K562 (cell line): Measurements from ENCODE around the gene SEMA3G. TPM values are rescaled to one million over a fixed set of nuclear protein-coding genes. Genes with fewer than 3 reads are reported as not detected.
A peak's percentile ranks its signal among the peaks of the same experiment; 100 is the strongest.

Source experiments
- ATAC-seq: fragments of 200-7000 bp; cut with Tn5 transposase; 3 replicates; pipeline ENCODE4 v1.9.1; 2020; ENCODE audit warnings: moderate library complexity
- BruUV-seq: library from RNA; stranded (reverse); fragments of 400-500 nt; replicated peaks from 2 replicates; lab custom pipeline; 2021; lab: Mats Ljungman, UMichigan
- CTCF ChIA-PET: fragments of 300-600 bp; formaldehyde crosslinking; extraction: SDS; loops from one replicate; lab custom pipeline; 2021; ENCODE audit warnings: low intra/inter-chr PET ratio; lab: Yijun Ruan, JAX
- POLR2A ChIA-PET: fragments of 300-600, 350-650 bp; sonication (Branson Sonifier 250); formaldehyde crosslinking; extraction: SDS; loops from one replicate; lab custom pipeline; 2021; ENCODE audit warnings: antibody characterized with exemption, inconsistent platforms; lab: Yijun Ruan, JAX
- DNase-seq, 4 experiments: peaks; one replicate each; pipeline versions ENCODE4 v3.0.0 to v3.0.0-alpha.2; 2011 to 2018; ENCODE audit warnings: low spot score in 3 of 4, mixed read lengths in 3 of 4; ENCODE audit errors: extremely low read depth in 1 of 4
- FAIRE-seq: peaks from 2 replicates; lab custom pipeline; 2011; peaks lifted over from hg19 to GRCh38; lab: Jason Lieb, UNC
- H2AFZ ChIP-seq: 2 replicates; pipeline ENCODE4 v1.6.0; 2011; ENCODE audit warnings: low read depth, low read length, control low read depth, inconsistent platforms
- H3K27ac ChIP-seq: fragments of 200-600 bp; 3 replicates; pipeline ENCODE4 v1.8.0; 2011; ENCODE audit warnings: low read depth, mild to moderate bottlenecking, control low read depth, inconsistent platforms, low read length, moderate library complexity, mixed read lengths; ENCODE audit errors: extremely low read depth
- H3K27me3 ChIP-seq, 2 experiments: fragments of 300-600 bp in 1 of 2; 2 replicates in 1 of 2; 3 replicates in 1 of 2; pipeline versions ENCODE4 v1.6.0 to v1.8.0; 2011; ENCODE audit warnings: inconsistent platforms in 2 of 2, low read length in 2 of 2, mild to moderate bottlenecking in 1 of 2, mixed read lengths in 1 of 2, moderate library complexity in 1 of 2; ENCODE audit not compliant: control insufficient read depth in 2 of 2, insufficient read depth in 2 of 2
- H3K36me3 ChIP-seq: fragments of 300-600 bp; 3 replicates; pipeline ENCODE4 v1.8.0; 2011; ENCODE audit warnings: mild to moderate bottlenecking, low read length, inconsistent platforms; ENCODE audit not compliant: control insufficient read depth, insufficient read depth
- H3K4me1 ChIP-seq, 2 experiments: fragments of 200-600 bp in 1 of 2; replicated peaks in 1 of 2; 2 replicates in 1 of 2; 3 replicates in 1 of 2; pipeline versions ENCODE4 v1.5.1 to v1.8.0; 2011; ENCODE audit warnings: inconsistent platforms in 2 of 2, low read length in 2 of 2, mild to moderate bottlenecking in 1 of 2, mixed read lengths in 1 of 2, moderate library complexity in 1 of 2; ENCODE audit not compliant: control insufficient read depth in 2 of 2, insufficient read depth in 2 of 2
- H3K4me2 ChIP-seq: 2 replicates; pipeline ENCODE4 v1.6.1; 2011; ENCODE audit warnings: low read length, control low read depth, inconsistent platforms, mixed read lengths; ENCODE audit not compliant: insufficient read depth
- H3K4me3 ChIP-seq: fragments of 200-600 bp; sonication (generic), shearing (Covaris generic); 2 replicates; pipeline ENCODE4 v1.5.1; 2016; ENCODE audit warnings: control low read depth, inconsistent platforms
- H3K79me2 ChIP-seq: fragments of 200-600 bp; 3 replicates; pipeline ENCODE4 v1.8.0; 2011; ENCODE audit warnings: low read length, inconsistent platforms; ENCODE audit not compliant: control insufficient read depth, insufficient read depth
- H3K9ac ChIP-seq, 2 experiments: 2 replicates each; pipeline versions ENCODE4 v1.6.0 to v1.6.1; 2011; ENCODE audit warnings: low read depth in 2 of 2, low read length in 2 of 2, control low read depth in 1 of 2, inconsistent platforms in 1 of 2, mild to moderate bottlenecking in 1 of 2, mixed read lengths in 1 of 2; ENCODE audit not compliant: insufficient read depth in 1 of 2
- H3K9me1 ChIP-seq: one replicate; pipeline ENCODE4 v1.6.0; 2011; ENCODE audit warnings: inconsistent platforms, mild to moderate bottlenecking, low read length, moderate library complexity; ENCODE audit not compliant: control insufficient read depth, insufficient read depth
- H3K9me3 ChIP-seq: replicated peaks from 2 replicates; pipeline ENCODE4 v1.5.1; 2011; ENCODE audit warnings: low read depth, low read length, inconsistent platforms; ENCODE audit not compliant: control insufficient read depth, insufficient read depth
- H4K20me1 ChIP-seq: replicated peaks from 2 replicates; pipeline ENCODE4 v1.6.1; 2011; ENCODE audit warnings: low read length, inconsistent platforms, mixed read lengths; ENCODE audit not compliant: control insufficient read depth, insufficient read depth
- GABPA ChIP-seq: fragments of 200-800 bp; sonication (Bioruptor generic); conservative IDR thresholded peaks from 2 replicates; pipeline ENCODE4 v1.6.1; 2016; ENCODE audit warnings: low read depth, missing genetic modification characterization, missing compliant biosample characterization
- POLR2G ChIP-seq: fragments of 200-400 bp; formaldehyde crosslinking; IDR thresholded peaks from 2 replicates; pipeline ENCODE4 v1.6.1; 2017; ENCODE audit warnings: low read depth, mild to moderate bottlenecking, antibody characterized with exemption, low read length, moderate library complexity
- ZBTB33 ChIP-seq: sonication (generic); formaldehyde crosslinking; IDR thresholded peaks from 2 replicates; pipeline ENCODE4 v1.8.1; 2023; ENCODE audit warnings: mild to moderate bottlenecking, missing genetic modification reagents
- WGBS: fragments of 100-300 bp; shearing (Covaris generic); methylation state at CpG from one replicate; pipeline ENCODE4 v1.1.6; 2016; ENCODE audit warnings: low coverage, mixed read lengths; ENCODE audit not compliant: insufficient coverage; ENCODE audit errors: missing lambda C conversion rate; 5-methylcytosine and 5-hydroxymethylcytosine counted together
- in situ Hi-C: fragments of 300-500 bp; cut with MboI; formaldehyde crosslinking; loops from 4 replicates; pipeline ENCODE4 v1.15.0; 2018; ENCODE audit warnings: inconsistent platforms, mixed read lengths
- intact Hi-C: fragments of 100-400 bp; cut with micrococcal nuclease; formaldehyde crosslinking; loops from 2 replicates; pipeline ENCODE4 v1.14.2; 2022
- polyA plus RNA-seq, 8 experiments: library from polyadenylated mRNA; depleted of rRNA in 4 of 8; stranded (reverse) in 5 of 8; unstranded in 3 of 8; fragments of >200 nt; fragmentation: Nextera tagmentation in 2 of 8; fragmentation: Illumina TruSeq in 1 of 8; extraction: Ambion mirVana in 2 of 8; extraction: Trizol in 1 of 8; gene quantifications; 2 replicates each; pipeline versions ENCODE4 v1.2.1 to v1.2.3, GENCODE V29; 2011 to 2014; ENCODE audit warnings: inconsistent platforms in 1 of 8, missing spikeins in 1 of 8
- total RNA-seq, 7 experiments: library from RNA; depleted of rRNA in 6 of 7; stranded (reverse); fragments of >200 nt in 6 of 7; fragmentation: Illumina TruSeq in 2 of 7; extraction: Trizol in 2 of 7; gene quantifications; 2 replicates each; pipeline versions ENCODE4 v1.2.1 to v1.2.3, GENCODE V29; 2011 to 2021; ENCODE audit warnings: low replicate concordance in 1 of 7

Gene SEMA3G
- total and polyA plus RNA-seq, 9 of the 15 experiments (the other 6 are each of a cell fraction or from before 2014, with no cell fraction given) = 0.04 to 0.07 (median 0.05) TPM; not detected in 6

GRCh38 chr3:52487788-52488691, 43.1 kb upstream of the SEMA3G start:
- FAIRE-seq (no peak), ATAC-seq (no peak), DNase-seq (no peak)
- WGBS = 97% methylated on average over 38 of the region's 59 CpGs
- TF ChIP-seq ZBTB33 (CRISPR knock-in tag) (peak; percentile 61; the same call in 1 of the 2 replicates), GABPA (tag) (no peak), POLR2G (peak; percentile 11; the same call in 1 of the 2 replicates)
- no peak overlapping the region for H3K4me2 ChIP-seq
- H2AFZ ChIP-seq = no peak overlapping the region
- no peaks in the 10 kb centered on the region for H3K9me1 ChIP-seq
- in situ Hi-C loops = no loop called here
- intact Hi-C loops = no loop called here
- ChIA-PET CTCF (no interaction called here), POLR2A (interaction anchor here (0.5 kb wide), 1 partner anchor 255 kb away, joined by 3 read pairs; no protein-coding TSS in a partner anchor)
- H3K9me3 ChIP-seq = no peaks in the 10 kb centered on the region
- no peaks in the 10 kb centered on the region for H3K79me2 ChIP-seq
- no peaks in the 10 kb centered on the region for H3K27me3 ChIP-seq
- H3K27ac ChIP-seq = no peak overlapping the region
- peaks cover 60% of the 10 kb centered on the region; the same call in 2 of the 3 replicates for H3K36me3 ChIP-seq
- H3K4me3 ChIP-seq = no peak overlapping the region
- H4K20me1 ChIP-seq = no peaks in the 10 kb centered on the region; the same call in 1 of the 2 replicates
- BruUV-seq = no TSS peak
- H3K4me1 ChIP-seq = peaks cover 0 to 11% of the 10 kb centered on the region in 2 experiments; a peak in 2 of 5 replicates
- H3K9ac ChIP-seq = no peak overlapping the region
